HG03097 (cell line): ENCODE data around the gene HSFX4.
A peak's percentile ranks its signal among the peaks of the same experiment; 100 is the strongest.
"Not testable (repeated sequence)": the region's sequence is repeated elsewhere in the genome, so short reads cannot be mapped to it uniquely, and the experiment has no call there.

ENCODE experiments used
- ATAC-seq: cut with Tn5 transposase; IDR thresholded peaks from one replicate; pipeline ENCODE4 v1.9.1; 2021; ENCODE audit not compliant: unreplicated experiment, low FRiP score

Gene HSFX4, protein sequence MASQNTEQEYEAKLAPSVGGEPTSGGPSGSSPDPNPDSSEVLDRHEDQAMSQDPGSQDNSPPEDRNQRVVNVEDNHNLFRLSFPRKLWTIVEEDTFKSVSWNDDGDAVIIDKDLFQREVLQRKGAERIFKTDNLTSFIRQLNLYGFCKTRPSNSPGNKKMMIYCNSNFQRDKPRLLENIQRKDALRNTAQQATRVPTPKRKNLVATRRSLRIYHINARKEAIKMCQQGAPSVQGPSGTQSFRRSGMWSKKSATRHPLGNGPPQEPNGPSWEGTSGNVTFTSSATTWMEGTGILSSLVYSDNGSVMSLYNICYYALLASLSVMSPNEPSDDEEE

DNA sequence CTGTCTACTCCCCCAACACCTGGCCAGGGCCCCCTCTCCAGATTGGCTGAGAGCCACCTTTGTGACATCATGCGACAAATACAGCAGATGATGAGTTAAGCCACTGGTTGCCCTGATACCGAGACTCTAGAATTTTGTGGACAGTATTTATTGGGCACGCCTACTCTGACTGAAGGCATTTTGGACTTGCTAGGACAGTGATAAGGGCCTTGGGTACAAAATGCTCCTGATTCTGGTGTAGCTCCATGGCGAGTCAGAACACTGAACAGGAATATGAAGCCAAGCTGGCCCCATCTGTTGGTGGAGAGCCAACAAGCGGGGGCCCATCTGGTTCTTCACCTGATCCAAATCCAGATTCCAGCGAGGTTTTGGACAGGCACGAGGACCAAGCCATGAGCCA, at the start of gene HSFX4:
Gene HSFX4 (plus strand): TSS at position 174 of the 400 bp plus-strand sequence. CDS start 72 bp downstream, at position 246.
- ATAC-seq: not testable (repeated sequence)

DNA sequence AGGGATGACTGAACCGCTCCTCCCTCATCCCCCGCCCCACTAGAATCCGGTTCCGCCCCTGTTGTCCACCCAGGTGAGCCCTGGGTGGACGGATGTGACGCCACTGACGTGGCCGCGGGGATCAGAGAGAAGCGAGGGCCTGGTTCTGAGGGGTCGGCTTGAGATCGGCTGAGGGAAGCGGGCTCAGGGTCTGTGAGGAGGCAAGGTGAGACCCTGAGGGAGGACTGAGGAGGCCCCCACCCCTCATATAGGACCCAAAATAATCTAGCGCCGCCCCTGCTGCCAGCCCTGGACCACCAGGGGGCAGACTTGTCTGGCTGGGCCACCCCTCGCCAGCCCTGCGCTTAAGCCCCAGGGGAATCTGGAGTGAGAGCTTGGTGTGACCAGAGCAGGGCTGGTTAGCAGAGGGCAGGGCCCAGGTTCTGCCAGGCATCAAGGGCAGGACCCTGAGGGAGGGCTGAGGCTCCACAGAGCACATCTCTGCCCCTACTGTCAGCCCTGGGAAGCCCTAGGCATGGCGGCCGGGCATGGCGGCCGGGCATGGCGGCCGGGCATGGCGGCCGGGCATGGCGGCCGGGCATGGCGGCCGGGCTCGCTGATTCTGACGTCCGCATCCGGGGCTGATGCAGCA, 48.2 kb upstream of the HSFX4 start, which contains the start of gene MAGEA8:
Gene MAGEA8 (plus strand): TSS at position 103 of the 631 bp plus-strand sequence. CDS start 3,090 bp downstream, outside the sequence.
- ATAC-seq: no peak

DNA sequence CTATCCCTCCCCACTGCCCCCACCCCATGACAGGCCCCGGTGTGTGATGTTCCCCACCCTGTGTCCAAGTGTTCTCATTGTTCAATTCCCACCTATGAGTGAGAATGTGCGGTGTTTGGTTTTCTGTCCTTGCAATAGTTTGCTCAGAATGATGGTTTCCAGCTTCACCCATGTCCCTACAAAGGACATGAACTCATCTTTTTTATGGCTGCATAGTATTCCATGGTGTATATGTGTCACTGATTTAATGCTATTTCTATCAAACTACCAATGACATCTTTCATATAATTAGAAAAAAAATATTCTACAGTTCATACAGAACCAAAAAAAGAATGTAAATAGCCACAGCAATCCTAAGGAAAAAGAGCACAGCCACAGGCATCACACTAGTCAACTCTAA, 38.5 kb upstream of the HSFX4 start:
- not testable (repeated sequence) for ATAC-seq

DNA sequence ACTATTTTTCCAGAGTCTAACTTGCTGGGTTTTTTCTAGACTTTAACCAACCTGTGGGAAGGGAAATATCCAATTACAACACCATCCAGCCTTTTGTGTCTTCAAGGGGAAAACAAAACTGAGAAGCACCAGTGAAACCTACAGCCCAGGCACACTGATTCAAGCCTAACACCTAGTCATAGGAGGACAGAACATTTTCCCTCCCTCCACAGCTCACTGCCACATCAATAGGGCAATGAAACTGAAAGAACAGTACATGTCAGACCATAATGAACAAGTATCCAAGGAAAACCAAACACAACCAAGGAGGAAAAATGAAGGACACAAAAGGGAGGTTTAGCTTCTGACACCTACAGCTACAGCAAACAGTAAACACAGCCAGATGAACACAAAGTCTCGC, 30.8 kb upstream of the HSFX4 start:
- no peak for ATAC-seq

GRCh38 chrX:149903889-149904748, 25.3 kb upstream of the HSFX4 start:
- peak; percentile 71 for ATAC-seq

- ATAC-seq: no peak
Measured at GRCh38 chrX:149908308-149908707, 21.1 kb upstream of the HSFX4 start.

- ATAC-seq: no peak
Measured at GRCh38 chrX:149908727-149909126, 20.6 kb upstream of the HSFX4 start.

- ATAC-seq: no peak
Measured at GRCh38 chrX:149909324-149910177, 19.8 kb upstream of the HSFX4 start.

GRCh38 chrX:149910178-149910695, 19.1 kb upstream of the HSFX4 start:
- no peak for ATAC-seq

- ATAC-seq: no peak
Measured at GRCh38 chrX:149916745-149917392, 12.5 kb upstream of the HSFX4 start.

DNA sequence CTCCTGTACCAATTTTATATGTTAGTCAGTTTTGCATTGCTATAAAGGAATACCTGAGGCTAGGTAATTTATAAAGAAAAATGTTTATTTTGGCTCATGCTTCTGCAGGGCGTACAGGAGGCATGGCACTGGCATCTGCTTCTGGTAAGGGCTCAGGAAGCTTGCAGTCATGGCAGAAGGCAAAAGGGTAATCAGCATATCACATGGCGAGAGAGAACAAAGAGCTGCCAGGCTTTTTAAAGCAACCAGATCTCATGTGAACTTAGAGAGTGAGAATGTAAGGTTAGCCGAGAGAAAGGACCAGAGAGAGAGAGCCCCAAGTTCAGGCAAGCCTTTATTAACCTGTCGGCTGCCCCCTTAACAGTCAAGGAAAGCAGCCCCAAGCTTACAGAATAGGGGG, 5.5 kb upstream of the HSFX4 start:
- not testable (repeated sequence) for ATAC-seq

DNA sequence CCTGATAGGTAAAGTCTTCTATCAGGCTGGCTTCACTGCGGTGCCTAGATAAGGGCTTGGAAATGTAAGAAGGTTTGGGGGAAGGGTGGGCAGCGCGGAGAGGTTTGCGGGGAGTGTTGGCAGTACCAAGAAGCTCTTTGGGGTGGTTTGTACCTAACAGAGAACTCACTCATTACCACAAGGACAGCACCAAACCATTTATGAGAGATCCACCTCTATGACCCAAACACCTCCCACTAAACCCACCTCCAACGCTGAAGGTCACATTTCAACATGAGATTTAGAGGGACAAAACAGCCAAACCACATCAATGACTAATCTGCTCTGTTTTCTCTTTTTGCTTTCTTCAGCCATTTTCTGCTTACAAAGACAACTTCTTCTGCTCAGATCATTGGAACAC, 4.9 kb upstream of the HSFX4 start:
- ATAC-seq: not testable (repeated sequence)

GRCh38 chrX:149927245-149927963, 2.0 kb upstream of the HSFX4 start:
- not testable (repeated sequence) for ATAC-seq

GRCh38 chrX:149927964-149928258, 1.5 kb upstream of the HSFX4 start:
- not testable (repeated sequence) for ATAC-seq

DNA sequence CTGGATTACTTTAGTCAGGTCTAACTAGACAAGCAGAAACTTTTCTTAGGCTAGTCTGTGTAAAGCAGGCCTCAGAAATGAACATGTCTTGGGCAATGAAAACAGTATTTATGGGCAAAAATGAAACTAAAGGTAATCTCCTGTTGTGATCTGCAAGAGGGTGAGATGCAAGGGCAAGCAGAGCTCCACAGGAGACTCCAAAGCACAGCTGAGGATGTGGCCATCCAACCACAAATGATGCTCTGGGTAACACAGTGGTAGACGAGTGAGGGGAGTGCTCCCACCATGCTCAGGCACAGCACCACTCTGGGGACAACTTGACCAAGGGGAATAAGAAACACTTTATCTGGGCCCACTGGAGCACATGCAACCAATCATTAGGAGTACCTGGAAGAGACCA, 738 bp upstream of the HSFX4 start:
- not testable (repeated sequence) for ATAC-seq

GRCh38 chrX:149931355-149931754, 2.0 kb downstream of the HSFX4 start:
- ATAC-seq: not testable (repeated sequence)

DNA sequence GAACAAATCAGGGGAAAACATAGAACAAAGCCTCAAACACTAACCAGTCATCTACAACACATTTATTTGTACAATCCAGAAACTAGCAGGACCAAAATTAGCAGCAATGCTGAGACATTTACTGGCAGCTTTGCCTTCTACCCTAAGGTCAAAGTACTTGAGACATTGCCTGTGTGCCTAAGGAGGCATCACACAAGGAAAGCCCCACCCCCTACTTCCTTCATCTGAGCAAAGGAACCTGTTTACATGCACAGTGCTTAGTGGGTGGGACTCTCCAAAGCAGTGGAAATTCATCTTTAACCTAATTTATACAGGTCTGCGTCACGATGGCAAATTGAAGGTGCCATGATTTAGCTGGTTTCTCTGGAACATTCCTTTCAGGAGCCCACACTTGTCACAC, 2.8 kb downstream of the HSFX4 start:
- ATAC-seq: not testable (repeated sequence)

DNA sequence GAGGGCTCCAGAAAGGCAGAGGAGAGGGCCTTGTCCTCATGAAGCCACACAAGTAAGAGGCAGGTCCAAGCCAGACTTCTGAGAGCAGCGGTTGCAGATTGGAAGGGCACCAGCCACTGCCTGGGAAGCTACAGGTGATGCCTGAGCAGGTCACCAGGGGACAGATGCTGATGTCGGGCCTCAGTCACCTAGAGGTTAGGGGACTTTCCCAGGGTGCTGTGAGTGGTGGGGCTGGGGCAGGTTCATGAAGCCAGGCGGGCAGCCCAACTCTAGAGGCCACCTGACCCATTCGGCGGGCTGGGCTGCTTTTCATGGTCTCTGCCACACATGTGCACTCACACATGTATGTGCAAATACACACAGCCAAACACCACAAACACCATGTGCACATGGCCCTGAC, 3.6 kb downstream of the HSFX4 start:
- not testable (repeated sequence) for ATAC-seq

- not testable (repeated sequence) for ATAC-seq
Measured at GRCh38 chrX:149933547-149933946, 4.2 kb downstream of the HSFX4 start.
